MG63 (cell line): ENCODE measurements around the gene CSNK1A1. TPM values are rescaled to one million over a fixed set of nuclear protein-coding genes. Genes with fewer than 3 reads are reported as not detected.
"Not testable (repeated sequence)": the region's sequence is repeated elsewhere in the genome, so short reads cannot be mapped to it uniquely, and the experiment has no call there.

Experiments used
- DNase-seq: peaks from one replicate; pipeline ENCODE4 v3.0.0-alpha.2; 2020
- H3K27me3 ChIP-seq: fragments of 250-450 bp; sonication (Bioruptor Pico); 2 replicates; pipeline ENCODE4 v1.5.1; 2020; ENCODE audit warnings: mild to moderate bottlenecking, moderate library complexity
- H3K36me3 ChIP-seq: fragments of 250-450 bp; sonication (Bioruptor Pico); 2 replicates; pipeline ENCODE4 v1.5.1; 2020; ENCODE audit warnings: mild to moderate bottlenecking, moderate library complexity
- H3K4me3 ChIP-seq: fragments of 250-450 bp; sonication (Bioruptor Pico); 2 replicates; pipeline ENCODE4 v1.5.1; 2020; ENCODE audit warnings: mild to moderate bottlenecking, moderate library complexity
- H3K9me3 ChIP-seq: fragments of 250-450 bp; sonication (Bioruptor Pico); 2 replicates; pipeline ENCODE4 v1.5.1; 2020; ENCODE audit warnings: mild to moderate bottlenecking, moderate library complexity
- total RNA-seq: library from RNA; depleted of rRNA; stranded (reverse); fragments of >200 nt; shearing (Covaris generic); gene quantifications from 2 replicates; pipeline ENCODE4 v1.2.3, GENCODE V29; 2014; ENCODE audit warnings: low replicate concordance

The CSNK1A1 gene
- total RNA-seq, 1 experiment from 2014 or later = 425 TPM

- DNase-seq = peak; percentile 78
Observed at GRCh38 chr5:149581192-149581861, 30.1 kb upstream of the CSNK1A1 start, which contains the start of gene ARHGEF37. Gene ARHGEF37 (plus strand): TSS chr5:149581498. CDS start chr5:149597770, 16,272 bp downstream.

GRCh38 chr5:149580808-149581191 lies 29.6 kb upstream of the CSNK1A1 start:
- Histone ChIP-seq H3K36me3 (no peaks in the 10 kb centered on the region), H3K27me3 (no peaks in the 10 kb centered on the region), H3K9me3 (peaks cover 2% of the 10 kb centered on the region; the same call in 1 of the 2 replicates), H3K4me3 (peak overlapping the region; percentile 33)
- DNase-seq = no peak

More at GRCh38 chr5:149581192-149581861, 30.1 kb upstream of the CSNK1A1 start, which contains the start of gene ARHGEF37:
- H3K4me3 ChIP-seq = peak within 1 kb of the TSS; percentile 33
- H3K36me3 ChIP-seq = no peaks in the 10 kb centered on the region
- peaks cover 4% of the 10 kb centered on the region; the same call in 1 of the 2 replicates for H3K9me3 ChIP-seq
- H3K27me3 ChIP-seq = no peaks in the 10 kb centered on the region

GRCh38 chr5:149578896-149579295 lies 27.7 kb upstream of the CSNK1A1 start:
- no peak for DNase-seq
- Histone ChIP-seq H3K4me3 (no peak overlapping the region), H3K27me3 (no peaks in the 10 kb centered on the region)

GRCh38 chr5:149576021-149576420 lies 24.8 kb upstream of the CSNK1A1 start:
- Histone ChIP-seq H3K9me3 (no peaks in the 10 kb centered on the region), H3K36me3 (no peaks in the 10 kb centered on the region), H3K27me3 (no peaks in the 10 kb centered on the region), H3K4me3 (no peak overlapping the region)
- DNase-seq = no peak

More at GRCh38 chr5:149578896-149579295, 27.7 kb upstream of the CSNK1A1 start:
- Histone ChIP-seq H3K9me3 (no peaks in the 10 kb centered on the region), H3K36me3 (no peaks in the 10 kb centered on the region)

- Histone ChIP-seq H3K4me3 (no peak overlapping the region), H3K36me3 (no peaks in the 10 kb centered on the region), H3K9me3 (no peaks in the 10 kb centered on the region), H3K27me3 (no peaks in the 10 kb centered on the region)
- no peak for DNase-seq
Observed at GRCh38 chr5:149575131-149575530, 23.9 kb upstream of the CSNK1A1 start.

- no peaks in the 10 kb centered on the region for H3K36me3 ChIP-seq
- H3K4me3 ChIP-seq = no peak overlapping the region
- H3K9me3 ChIP-seq = no peaks in the 10 kb centered on the region
- H3K27me3 ChIP-seq = no peaks in the 10 kb centered on the region
- no peak for DNase-seq
Observed at GRCh38 chr5:149572576-149573231, 21.5 kb upstream of the CSNK1A1 start.

GRCh38 chr5:149572170-149572569 lies 20.9 kb upstream of the CSNK1A1 start:
- H3K27me3 ChIP-seq = no peaks in the 10 kb centered on the region
- no peak overlapping the region for H3K4me3 ChIP-seq
- H3K9me3 ChIP-seq = no peaks in the 10 kb centered on the region
- no peak for DNase-seq
- no peaks in the 10 kb centered on the region for H3K36me3 ChIP-seq

GRCh38 chr5:149567226-149567625 lies 16.0 kb upstream of the CSNK1A1 start:
- Histone ChIP-seq H3K27me3 (no peaks in the 10 kb centered on the region), H3K9me3 (no peaks in the 10 kb centered on the region), H3K4me3 (no peak overlapping the region), H3K36me3 (no peaks in the 10 kb centered on the region)
- DNase-seq = no peak

GRCh38 chr5:149564542-149565140 lies 13.4 kb upstream of the CSNK1A1 start:
- H3K4me3 ChIP-seq, H3K9me3 ChIP-seq, DNase-seq, H3K27me3 ChIP-seq, H3K36me3 ChIP-seq: not testable (repeated sequence)

GRCh38 chr5:149563466-149563865 lies 12.2 kb upstream of the CSNK1A1 start:
- Histone ChIP-seq H3K36me3 (no peaks in the 10 kb centered on the region), H3K27me3 (no peaks in the 10 kb centered on the region), H3K4me3 (no peak overlapping the region), H3K9me3 (no peaks in the 10 kb centered on the region)
- DNase-seq = no peak

GRCh38 chr5:149561848-149562247 lies 10.6 kb upstream of the CSNK1A1 start:
- no peaks in the 10 kb centered on the region for H3K9me3 ChIP-seq
- no peaks in the 10 kb centered on the region for H3K27me3 ChIP-seq
- no peaks in the 10 kb centered on the region for H3K36me3 ChIP-seq
- peak overlapping the region; percentile 23 for H3K4me3 ChIP-seq
- DNase-seq = peak; percentile 52

- Histone ChIP-seq H3K27me3 (no peaks in the 10 kb centered on the region), H3K9me3 (no peaks in the 10 kb centered on the region), H3K4me3 (no peak overlapping the region), H3K36me3 (no peaks in the 10 kb centered on the region)
- no peak for DNase-seq
Observed at GRCh38 chr5:149559706-149560105, 8.5 kb upstream of the CSNK1A1 start.

- H3K4me3 ChIP-seq = peak overlapping the region; percentile 78
Observed at GRCh38 chr5:149552553-149553160, 1.4 kb upstream of the CSNK1A1 start.

GRCh38 chr5:149552038-149552494 lies 827 bp upstream of the CSNK1A1 start:
- DNase-seq = no peak
- peak overlapping the region; percentile 78 for H3K4me3 ChIP-seq
- no peaks in the 10 kb centered on the region for H3K27me3 ChIP-seq
- no peaks in the 10 kb centered on the region for H3K9me3 ChIP-seq
- peaks cover 41% of the 10 kb centered on the region for H3K36me3 ChIP-seq

More at GRCh38 chr5:149552553-149553160, 1.4 kb upstream of the CSNK1A1 start:
- DNase-seq = no peak
- peaks cover 35% of the 10 kb centered on the region for H3K36me3 ChIP-seq
- no peaks in the 10 kb centered on the region for H3K27me3 ChIP-seq
- no peaks in the 10 kb centered on the region for H3K9me3 ChIP-seq

GRCh38 chr5:149550594-149551226 lies 529 bp downstream of the CSNK1A1 start:
- Histone ChIP-seq H3K27me3 (no peaks in the 10 kb centered on the region), H3K4me3 (peak overlapping the region; percentile 78), H3K9me3 (no peaks in the 10 kb centered on the region), H3K36me3 (peaks cover 54% of the 10 kb centered on the region)
- DNase-seq = no peak

- DNase-seq = no peak
- Histone ChIP-seq H3K36me3 (peaks cover 59% of the 10 kb centered on the region), H3K9me3 (no peaks in the 10 kb centered on the region), H3K27me3 (no peaks in the 10 kb centered on the region), H3K4me3 (peak overlapping the region; percentile 78)
Observed at GRCh38 chr5:149550268-149550583, 1.0 kb downstream of the CSNK1A1 start.
